GM18517 (cell line): ENCODE measurements around the gene IGFN1.
"Not testable (repeated sequence)": the region's sequence is repeated elsewhere in the genome, so short reads cannot be mapped to it uniquely, and the experiment has no call there.

Experiments used
- ATAC-seq: cut with Tn5 transposase; IDR thresholded peaks from one replicate; pipeline ENCODE4 v1.9.1; 2021; ENCODE audit warnings: mild to moderate bottlenecking, moderate library complexity; ENCODE audit not compliant: unreplicated experiment

IGFN1 gene

GRCh38 chr1:201163036-201163435, 27.6 kb upstream of the IGFN1 start:
- not testable (repeated sequence) for ATAC-seq

GRCh38 chr1:201163707-201164106, 26.9 kb upstream of the IGFN1 start:
- no peak for ATAC-seq

GRCh38 chr1:201164645-201165044, 26.0 kb upstream of the IGFN1 start:
- ATAC-seq = no peak

- ATAC-seq = no peak
Observed at GRCh38 chr1:201167041-201167991, 23.3 kb upstream of the IGFN1 start.

- ATAC-seq = no peak
Observed at GRCh38 chr1:201169203-201169602, 21.4 kb upstream of the IGFN1 start.

- no peak for ATAC-seq
Observed at GRCh38 chr1:201169971-201170532, 20.6 kb upstream of the IGFN1 start.

- ATAC-seq = peak; percentile 94
Observed at GRCh38 chr1:201170533-201171062, 20.0 kb upstream of the IGFN1 start.

GRCh38 chr1:201171063-201172036, 19.3 kb upstream of the IGFN1 start:
- ATAC-seq = peak; percentile 35

GRCh38 chr1:201172326-201172725, 18.3 kb upstream of the IGFN1 start:
- ATAC-seq = no peak

GRCh38 chr1:201172999-201173610, 17.5 kb upstream of the IGFN1 start:
- no peak for ATAC-seq

GRCh38 chr1:201173736-201174135, 16.9 kb upstream of the IGFN1 start:
- no peak for ATAC-seq

GRCh38 chr1:201175820-201176500, 14.7 kb upstream of the IGFN1 start:
- ATAC-seq = no peak

GRCh38 chr1:201176940-201177339, 13.7 kb upstream of the IGFN1 start:
- no peak for ATAC-seq

- no peak for ATAC-seq
Observed at GRCh38 chr1:201178718-201179117, 11.9 kb upstream of the IGFN1 start.

GRCh38 chr1:201180141-201180540, 10.5 kb upstream of the IGFN1 start:
- ATAC-seq = no peak

- no peak for ATAC-seq
Observed at GRCh38 chr1:201180901-201181300, 9.7 kb upstream of the IGFN1 start.

- ATAC-seq = no peak
Observed at GRCh38 chr1:201181323-201181722, 9.3 kb upstream of the IGFN1 start.

- no peak for ATAC-seq
Observed at GRCh38 chr1:201181726-201182125, 8.9 kb upstream of the IGFN1 start.

- no peak for ATAC-seq
Observed at GRCh38 chr1:201183209-201183608, 7.4 kb upstream of the IGFN1 start.

GRCh38 chr1:201183753-201184152, 6.9 kb upstream of the IGFN1 start:
- no peak for ATAC-seq
